CD4-positive, alpha-beta T cell treated with Interleukin-21 for 1 hour (primary cell): Measurements from ENCODE around the gene YIPF7.

Experiments used
- DNase-seq: peaks from one replicate; pipeline ENCODE4 v3.0.0-alpha.2; 2020

YIPF7 gene

GRCh38 chr4:44583393-44583792 lies 68.0 kb downstream of the YIPF7 start:
- no peak for DNase-seq

GRCh38 chr4:44580231-44580630 lies 71.2 kb downstream of the YIPF7 start:
- no peak for DNase-seq

GRCh38 chr4:44578954-44579353 lies 72.5 kb downstream of the YIPF7 start:
- no peak for DNase-seq
